Activated T-cell treated with anti-CD3 and anti-CD28 coated beads, Interleukin-2, amount 50 U/mL, for 4 hours (primary cell): Measurements from ENCODE around the gene SORCS2. TPM values are rescaled to one million over a fixed set of nuclear protein-coding genes. Genes with fewer than 3 reads are reported as not detected.

Experiments used
- ATAC-seq, 2 donors: fragments of 200-7000 bp; cut with Tn5 transposase; one replicate each; pipeline ENCODE4 v1.10.0; 2021
- DNase-seq: peaks from one replicate; pipeline ENCODE4 v3.0.0-alpha.2; 2020
- H3K27me3 Mint-ChIP-seq: one replicate; pipeline ENCODE4 v1.8.0; 2021; ENCODE audit warnings: low read depth, mixed read lengths
- H3K36me3 Mint-ChIP-seq: one replicate; pipeline ENCODE4 v1.8.0; 2022; ENCODE audit warnings: mixed read lengths; ENCODE audit not compliant: insufficient read depth
- H3K4me1 Mint-ChIP-seq: one replicate; pipeline ENCODE4 v1.8.0; 2021; ENCODE audit warnings: low read depth, mixed read lengths
- H3K4me3 Mint-ChIP-seq: one replicate; pipeline ENCODE4 v1.8.0; 2021; ENCODE audit warnings: mild to moderate bottlenecking, moderate library complexity, mixed read lengths
- H3K9me3 Mint-ChIP-seq: one replicate; pipeline ENCODE4 v1.8.0; 2021; ENCODE audit warnings: mixed read lengths
- total RNA-seq, 3 donors: library from RNA; stranded (reverse); gene quantifications; one replicate each; pipeline ENCODE4 v1.2.1, GENCODE V29; 2021

Gene SORCS2
- total RNA-seq, 3 donors from 2014 or later: 0.18 to 0.43 TPM; not detected in 1

DNA sequence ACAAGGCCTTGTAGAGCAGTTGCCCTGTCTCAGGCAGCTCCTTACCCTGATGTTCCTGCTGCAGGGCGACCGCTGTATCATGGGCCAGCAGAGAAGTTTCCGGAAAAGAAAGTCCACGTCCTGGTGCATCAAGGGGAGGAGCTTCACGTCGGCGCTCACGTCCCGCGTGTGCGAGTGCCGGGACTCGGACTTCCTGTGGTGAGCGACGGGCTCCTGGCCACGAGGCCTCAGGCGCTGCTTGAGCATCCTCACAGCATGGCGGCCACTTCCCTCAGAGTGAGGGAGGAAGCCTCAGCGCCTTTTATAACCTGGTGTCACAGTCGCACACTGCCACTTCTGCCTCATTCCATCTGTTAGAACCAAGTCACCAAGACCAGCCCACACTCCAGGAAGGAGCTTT, 521.8 kb downstream of the SORCS2 start:
- no peaks in the 10 kb centered on the region for H3K36me3 Mint-ChIP-seq
- ATAC-seq: no peak
- no peak overlapping the region for H3K4me3 Mint-ChIP-seq
- no peaks in the 10 kb centered on the region for H3K9me3 Mint-ChIP-seq
- H3K4me1 Mint-ChIP-seq: no peaks in the 10 kb centered on the region
- H3K27me3 Mint-ChIP-seq: peaks cover 7% of the 10 kb centered on the region
- DNase-seq: no peak

- Mint-ChIP-seq H3K27me3 (peaks cover 7% of the 10 kb centered on the region), H3K4me1 (no peaks in the 10 kb centered on the region), H3K9me3 (no peaks in the 10 kb centered on the region), H3K36me3 (no peaks in the 10 kb centered on the region), H3K4me3 (no peak overlapping the region)
- DNase-seq: no peak
- no peak for ATAC-seq
Observed at GRCh38 chr4:7714738-7715137, 522.4 kb downstream of the SORCS2 start.

GRCh38 chr4:7715271-7716009, 523.1 kb downstream of the SORCS2 start:
- peaks cover 10% of the 10 kb centered on the region for H3K27me3 Mint-ChIP-seq
- H3K36me3 Mint-ChIP-seq: no peaks in the 10 kb centered on the region
- no peaks in the 10 kb centered on the region for H3K4me1 Mint-ChIP-seq
- no peak for DNase-seq
- no peak for ATAC-seq
- H3K4me3 Mint-ChIP-seq: no peak overlapping the region
- H3K9me3 Mint-ChIP-seq: no peaks in the 10 kb centered on the region

DNA sequence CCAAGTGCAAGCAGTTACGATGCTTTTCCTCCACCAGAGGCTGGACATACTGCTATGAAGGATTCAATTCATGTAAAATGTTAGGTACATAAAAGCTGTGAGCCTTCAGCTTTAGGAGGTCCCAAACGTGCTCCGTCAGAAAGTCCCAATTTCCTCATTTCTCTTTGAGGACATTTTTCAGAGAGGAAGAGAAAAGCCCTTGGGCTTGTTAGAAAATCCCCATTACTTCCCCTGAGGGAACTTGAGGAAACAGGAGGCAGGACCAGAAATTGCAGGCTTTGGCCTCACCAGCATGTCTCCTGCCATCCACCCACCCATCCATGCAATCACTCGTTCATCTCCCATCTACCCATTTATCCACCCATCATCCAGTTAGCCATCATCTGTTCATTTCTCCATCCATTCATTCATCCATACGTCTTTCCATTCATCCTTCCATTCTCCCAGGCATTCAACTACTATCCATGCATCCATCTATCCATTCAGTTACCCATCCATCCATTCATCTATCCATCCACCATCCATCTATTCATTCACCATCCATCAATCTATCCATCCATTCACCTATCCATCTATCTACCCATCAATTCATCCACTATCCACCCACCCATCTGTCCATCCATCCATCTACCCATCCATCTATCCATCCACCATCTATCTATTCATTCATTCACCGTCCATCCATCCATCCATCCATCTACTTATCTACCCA, 523.8 kb downstream of the SORCS2 start:
- no peaks in the 10 kb centered on the region for H3K36me3 Mint-ChIP-seq
- ATAC-seq: no peak

GRCh38 chr4:7717161-7717560, 524.8 kb downstream of the SORCS2 start:
- Mint-ChIP-seq H3K4me3 (no peak overlapping the region), H3K4me1 (no peaks in the 10 kb centered on the region), H3K27me3 (peaks cover 12% of the 10 kb centered on the region), H3K9me3 (no peaks in the 10 kb centered on the region), H3K36me3 (no peaks in the 10 kb centered on the region)
- no peak for DNase-seq
- ATAC-seq: no peak

More for the DNA sequence above, 523.8 kb downstream of the SORCS2 start:
- Mint-ChIP-seq H3K9me3 (no peaks in the 10 kb centered on the region), H3K4me3 (no peak overlapping the region), H3K4me1 (no peaks in the 10 kb centered on the region), H3K27me3 (peaks cover 12% of the 10 kb centered on the region)
- no peak for DNase-seq

- Mint-ChIP-seq H3K36me3 (no peaks in the 10 kb centered on the region), H3K27me3 (peaks cover 12% of the 10 kb centered on the region), H3K4me3 (no peak overlapping the region), H3K9me3 (no peaks in the 10 kb centered on the region), H3K4me1 (peaks cover 2% of the 10 kb centered on the region)
- ATAC-seq (no peak), DNase-seq (no peak)
Observed at GRCh38 chr4:7717946-7718490, 525.7 kb downstream of the SORCS2 start.

DNA sequence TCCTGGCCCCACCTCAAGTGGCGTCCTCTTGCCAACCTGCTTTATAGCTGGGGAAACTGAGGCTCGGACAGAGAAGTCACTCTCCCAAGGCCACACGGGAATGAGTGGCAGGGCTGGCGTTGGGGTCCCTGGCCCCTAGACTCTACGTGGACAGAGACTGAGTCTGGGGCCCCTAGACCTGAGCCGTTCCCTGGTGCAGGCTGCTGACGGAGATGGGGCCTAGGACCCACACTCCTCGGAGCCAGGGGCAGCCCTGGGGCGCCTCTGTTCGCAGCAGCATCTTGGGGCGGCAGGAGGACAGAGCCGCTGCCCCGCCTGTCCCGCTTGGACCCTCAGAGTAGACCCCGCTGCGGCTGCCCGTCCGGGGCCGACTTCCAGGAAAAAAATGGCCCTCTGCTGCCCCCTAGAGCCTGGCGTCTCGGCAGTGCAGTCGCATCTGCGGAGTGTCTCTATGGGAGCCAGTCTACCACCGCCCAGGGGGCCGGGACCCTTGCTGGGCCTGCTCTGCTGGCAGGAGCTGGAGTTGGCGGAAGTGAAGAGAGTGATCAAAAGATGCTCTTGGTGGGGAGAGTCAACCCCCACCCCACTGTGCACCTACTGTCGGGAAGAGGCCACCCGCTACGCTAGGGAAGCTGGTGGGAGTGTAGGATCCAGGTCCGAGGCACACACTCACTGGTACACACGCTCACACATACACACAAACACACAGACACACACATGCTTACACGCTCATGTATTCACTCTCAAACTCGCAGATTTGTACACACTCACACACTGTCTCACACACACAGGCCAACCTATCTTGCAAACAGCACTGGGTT, 527.2 kb downstream of the SORCS2 start:
- DNase-seq: peak; percentile 62
- Mint-ChIP-seq H3K27me3 (peaks cover 12% of the 10 kb centered on the region), H3K4me3 (no peak overlapping the region), H3K9me3 (no peaks in the 10 kb centered on the region), H3K4me1 (peaks cover 2% of the 10 kb centered on the region), H3K36me3 (no peaks in the 10 kb centered on the region)
- peak; percentile 75 to 76 for ATAC-seq

DNA sequence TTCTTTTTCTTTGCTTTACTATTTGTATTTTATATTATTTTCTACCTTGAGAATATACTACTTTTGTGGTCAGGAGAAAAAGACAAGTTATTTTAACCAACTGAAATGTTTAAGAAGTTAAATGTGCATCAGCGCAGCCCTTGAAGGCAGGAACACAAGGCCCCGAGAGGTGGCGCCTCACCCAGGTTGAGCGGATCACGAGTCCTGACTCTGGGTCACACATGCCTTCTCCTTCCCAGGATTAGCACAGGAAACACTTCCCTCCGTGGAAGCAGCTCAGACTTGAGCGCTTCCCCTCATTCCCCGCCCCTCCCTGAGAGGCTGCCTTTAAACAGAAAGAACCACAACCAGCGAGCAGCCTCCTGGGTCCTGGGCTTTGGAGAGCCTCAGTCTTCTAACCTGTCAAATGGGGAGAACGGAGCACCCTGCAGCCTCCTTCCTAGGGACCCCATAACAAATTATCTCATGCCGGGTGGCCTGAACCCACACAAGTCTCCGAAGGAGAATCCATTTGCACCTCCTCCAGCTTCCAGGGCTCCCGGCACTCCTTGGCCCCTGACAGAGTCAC, 529.7 kb downstream of the SORCS2 start:
- H3K4me3 Mint-ChIP-seq: no peak overlapping the region
- no peaks in the 10 kb centered on the region for H3K9me3 Mint-ChIP-seq
- no peak for ATAC-seq
- H3K36me3 Mint-ChIP-seq: no peaks in the 10 kb centered on the region
- no peak for DNase-seq
- H3K4me1 Mint-ChIP-seq: peaks cover 2% of the 10 kb centered on the region
- peaks cover 12% of the 10 kb centered on the region for H3K27me3 Mint-ChIP-seq

DNA sequence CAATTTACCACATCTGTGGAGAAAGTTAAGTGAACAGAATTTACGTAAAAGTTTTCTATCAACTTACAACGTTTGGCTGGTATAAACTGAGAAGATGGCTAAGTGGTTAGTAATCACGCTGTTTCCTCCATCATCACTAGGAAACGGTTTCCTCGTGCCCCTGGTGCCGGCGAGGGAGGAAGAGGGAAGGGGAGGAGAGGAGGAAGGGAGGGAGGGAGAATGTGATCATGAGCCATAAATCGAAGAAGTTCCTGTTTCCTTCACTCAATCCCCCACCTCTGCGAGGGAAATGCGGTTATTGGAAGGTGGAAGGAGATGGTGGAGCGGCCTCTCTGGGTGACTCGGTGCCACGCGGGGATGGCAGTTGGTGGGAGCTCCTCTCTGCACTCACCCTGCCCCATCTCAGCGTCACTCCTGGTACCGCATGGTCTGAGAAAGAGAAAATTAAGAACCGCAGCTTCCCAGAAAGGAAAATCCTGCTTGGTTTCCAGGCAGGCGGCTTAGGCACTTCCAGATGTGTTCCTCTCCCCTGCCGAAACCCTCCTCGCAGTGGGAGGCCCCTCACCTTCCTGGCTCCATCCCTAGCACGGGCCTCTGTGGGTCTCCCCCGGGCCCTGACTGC, 530.5 kb downstream of the SORCS2 start:
- H3K9me3 Mint-ChIP-seq: no peaks in the 10 kb centered on the region
- DNase-seq (no peak), ATAC-seq (no peak)
- H3K27me3 Mint-ChIP-seq: peaks cover 8% of the 10 kb centered on the region
- H3K4me3 Mint-ChIP-seq: no peak overlapping the region
- peaks cover 2% of the 10 kb centered on the region for H3K4me1 Mint-ChIP-seq
- H3K36me3 Mint-ChIP-seq: no peaks in the 10 kb centered on the region

DNA sequence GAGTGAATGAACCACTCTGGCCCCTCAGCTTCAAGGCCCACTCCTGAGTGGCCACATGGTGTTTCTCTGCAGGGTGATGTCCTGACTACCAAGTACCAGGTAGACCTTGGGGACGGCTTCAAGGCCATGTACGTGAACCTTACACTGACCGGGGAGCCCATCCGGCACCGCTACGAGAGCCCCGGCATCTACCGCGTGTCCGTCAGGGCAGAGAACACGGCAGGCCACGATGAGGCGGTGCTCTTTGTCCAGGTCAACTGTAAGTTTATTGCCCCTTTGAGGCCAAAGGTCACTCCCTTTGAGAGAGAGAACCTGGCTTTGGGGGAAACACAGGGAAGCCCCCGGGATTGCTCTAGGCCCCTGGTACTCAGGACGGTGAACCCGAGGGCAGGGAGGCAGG, 531.3 kb downstream of the SORCS2 start:
- DNase-seq (no peak), ATAC-seq (no peak)
- no peaks in the 10 kb centered on the region for H3K9me3 Mint-ChIP-seq
- peaks cover 6% of the 10 kb centered on the region for H3K27me3 Mint-ChIP-seq
- H3K36me3 Mint-ChIP-seq: no peaks in the 10 kb centered on the region
- peaks cover 2% of the 10 kb centered on the region for H3K4me1 Mint-ChIP-seq
- H3K4me3 Mint-ChIP-seq: no peak overlapping the region

GRCh38 chr4:7725951-7726350, 533.6 kb downstream of the SORCS2 start:
- H3K36me3 Mint-ChIP-seq: no peaks in the 10 kb centered on the region
- DNase-seq: no peak
- no peak overlapping the region for H3K4me3 Mint-ChIP-seq
- no peak for ATAC-seq
- H3K9me3 Mint-ChIP-seq: no peaks in the 10 kb centered on the region
- H3K27me3 Mint-ChIP-seq: no peaks in the 10 kb centered on the region
- H3K4me1 Mint-ChIP-seq: peaks cover 2% of the 10 kb centered on the region

DNA sequence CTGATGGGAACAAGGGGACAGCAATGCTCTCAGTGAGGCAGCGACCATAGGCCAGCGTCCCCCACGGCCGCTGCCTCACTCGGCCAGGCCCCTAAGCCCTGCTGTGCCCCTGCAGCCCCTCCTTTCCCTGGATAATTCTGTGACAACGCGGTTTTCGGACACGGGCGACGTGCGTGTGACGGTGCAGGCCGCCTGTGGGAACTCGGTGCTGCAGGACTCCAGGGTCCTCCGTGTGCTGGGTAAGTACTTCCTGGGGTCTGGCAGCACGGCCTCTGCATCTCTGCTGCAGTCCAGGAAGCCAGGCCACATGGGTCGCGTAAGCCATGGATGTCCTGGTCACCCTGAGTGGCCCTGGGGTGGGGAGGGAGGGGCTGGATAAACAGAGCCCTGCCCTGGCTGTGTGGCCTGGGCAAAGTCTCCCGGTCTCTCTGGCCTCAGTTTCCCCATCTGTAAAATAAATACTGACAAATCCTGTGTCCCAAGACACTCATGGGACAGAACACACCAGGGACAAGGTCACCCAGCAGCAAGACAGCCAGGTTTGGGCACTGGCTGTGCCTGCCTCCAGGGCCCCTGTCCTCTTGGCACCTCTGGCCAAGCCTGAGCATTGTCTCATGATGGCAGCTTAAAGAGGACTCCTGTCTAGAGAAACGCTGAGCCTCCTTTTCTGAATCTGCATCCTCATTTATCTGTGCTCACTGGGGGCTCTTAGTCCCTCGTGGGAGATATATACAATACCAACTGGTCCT, 534.5 kb downstream of the SORCS2 start:
- Mint-ChIP-seq H3K4me3 (no peak overlapping the region), H3K27me3 (no peaks in the 10 kb centered on the region), H3K4me1 (peaks cover 2% of the 10 kb centered on the region), H3K9me3 (no peaks in the 10 kb centered on the region), H3K36me3 (no peaks in the 10 kb centered on the region)
- ATAC-seq: no peak
- no peak for DNase-seq

- no peak for ATAC-seq
- Mint-ChIP-seq H3K36me3 (no peaks in the 10 kb centered on the region), H3K27me3 (no peaks in the 10 kb centered on the region), H3K4me3 (no peak overlapping the region), H3K4me1 (no peaks in the 10 kb centered on the region), H3K9me3 (no peaks in the 10 kb centered on the region)
- DNase-seq: no peak
Observed at GRCh38 chr4:7727749-7728148, 535.4 kb downstream of the SORCS2 start.
